ENCODE results near the gene DEPDC5. TPM values are rescaled to one million over a fixed set of nuclear protein-coding genes. Genes with fewer than 3 reads are reported as not detected.

The DEPDC5 gene
- total RNA-seq, 4 donors from 2014 or later, result 26.6 to 94.1 (median 38.8) TPM

- Histone ChIP-seq H3K36me3 (peaks cover 0 to 34% (median 0%) of the 10 kb centered on the region in 3 donors), H3K4me1 (no peaks in the 10 kb centered on the region), H3K27ac (no peak overlapping the region), H3K27me3 (no peaks in the 10 kb centered on the region), H3K4me3 (no peak overlapping the region), H3K9me3 (no peaks in the 10 kb centered on the region)
- no peak for DNase-seq
- TF ChIP-seq CTCF (IDR thresholded peaks at IDR 0.05), result no peak
- TF ChIP-seq POLR2A (IDR thresholded peaks at IDR 0.05), result no peak
Measured at GRCh38 chr22:31869739-31870138, 115.9 kb downstream of the DEPDC5 start.

GRCh38 chr22:31870890-31871289, 117.1 kb downstream of the DEPDC5 start:
- Histone ChIP-seq H3K27me3 (no peaks in the 10 kb centered on the region), H3K27ac (peak overlapping the region in 1 of 4 donors; percentile 16), H3K4me1 (no peaks in the 10 kb centered on the region), H3K9me3 (no peaks in the 10 kb centered on the region), H3K4me3 (no peak overlapping the region), H3K36me3 (peaks cover 0 to 40% (median 0%) of the 10 kb centered on the region in 3 donors)
- TF ChIP-seq CTCF (IDR thresholded peaks at IDR 0.05) (peak in 2 of 6 experiments; percentile 14 to 20), POLR2A (IDR thresholded peaks at IDR 0.05) (no peak)
- DNase-seq, result peak in 1 of 3 donors; percentile 46

GRCh38 chr22:31871480-31871879, 117.7 kb downstream of the DEPDC5 start:
- no peak for TF ChIP-seq POLR2A (IDR thresholded peaks at IDR 0.05)
- TF ChIP-seq CTCF (IDR thresholded peaks at IDR 0.05), result no peak
- H3K27ac ChIP-seq, result no peak overlapping the region

GRCh38 chr22:31872209-31872608, 118.4 kb downstream of the DEPDC5 start:
- no peaks in the 10 kb centered on the region for H3K9me3 ChIP-seq
- DNase-seq, result no peak
- H3K27me3 ChIP-seq, result no peaks in the 10 kb centered on the region
- H3K27ac ChIP-seq, result no peak overlapping the region
- no peak for TF ChIP-seq POLR2A (IDR thresholded peaks at IDR 0.05)
- peak in 3 of 6 experiments; percentile 22 to 38 (median 23) for TF ChIP-seq CTCF (IDR thresholded peaks at IDR 0.05)
- no peaks in the 10 kb centered on the region for H3K4me1 ChIP-seq
- H3K4me3 ChIP-seq, result no peak overlapping the region
- peaks cover 0 to 52% (median 0%) of the 10 kb centered on the region in 3 donors for H3K36me3 ChIP-seq

More at GRCh38 chr22:31871480-31871879, 117.7 kb downstream of the DEPDC5 start:
- H3K4me3 ChIP-seq, result no peak overlapping the region
- no peaks in the 10 kb centered on the region for H3K9me3 ChIP-seq
- no peaks in the 10 kb centered on the region for H3K27me3 ChIP-seq
- H3K36me3 ChIP-seq, result peaks cover 0 to 46% (median 0%) of the 10 kb centered on the region in 3 donors
- H3K4me1 ChIP-seq, result no peaks in the 10 kb centered on the region
- no peak for DNase-seq

- TF ChIP-seq CTCF (IDR thresholded peaks at IDR 0.05), result no peak
- TF ChIP-seq POLR2A (IDR thresholded peaks at IDR 0.05), result no peak
- no peak overlapping the region for H3K4me3 ChIP-seq
- no peaks in the 10 kb centered on the region for H3K27me3 ChIP-seq
- no peaks in the 10 kb centered on the region for H3K4me1 ChIP-seq
- H3K36me3 ChIP-seq, result peaks cover 0 to 61% (median 0%) of the 10 kb centered on the region in 3 donors
- H3K27ac ChIP-seq, result no peak overlapping the region
- no peak for DNase-seq
- H3K9me3 ChIP-seq, result no peaks in the 10 kb centered on the region
Measured at GRCh38 chr22:31874821-31875220, 121.0 kb downstream of the DEPDC5 start.

Measured in Peyer's patch (tissue), 4 donors.